ENCODE measurements around the gene S1PR5.

Gene S1PR5

DNA sequence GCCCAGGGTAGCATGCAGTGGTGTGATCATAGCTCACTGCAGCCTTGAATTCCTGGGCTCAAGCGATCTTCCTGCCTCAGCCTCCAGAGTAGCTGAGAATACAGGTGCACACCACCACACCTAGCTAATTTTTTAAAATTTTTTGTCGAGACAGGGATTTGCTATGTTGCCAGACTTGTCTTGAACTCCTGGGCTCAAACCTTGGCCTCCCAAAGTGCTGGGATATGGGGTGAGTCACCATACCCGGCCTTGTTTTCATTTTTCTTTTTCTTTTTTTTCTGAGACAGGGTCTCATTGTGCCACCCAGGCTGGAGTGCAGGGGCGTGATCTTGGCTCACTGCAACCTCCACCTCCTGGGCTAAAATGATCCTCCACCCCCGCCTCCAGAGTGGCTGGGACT lies 52.8 kb downstream of the S1PR5 start:
- no peak for DNase-seq
